Measurements from ENCODE around the gene PTPN1.
"Not testable (repeated sequence)": the region's sequence is repeated elsewhere in the genome, so short reads cannot be mapped to it uniquely, and the experiment has no call there.

PTPN1 gene

DNA sequence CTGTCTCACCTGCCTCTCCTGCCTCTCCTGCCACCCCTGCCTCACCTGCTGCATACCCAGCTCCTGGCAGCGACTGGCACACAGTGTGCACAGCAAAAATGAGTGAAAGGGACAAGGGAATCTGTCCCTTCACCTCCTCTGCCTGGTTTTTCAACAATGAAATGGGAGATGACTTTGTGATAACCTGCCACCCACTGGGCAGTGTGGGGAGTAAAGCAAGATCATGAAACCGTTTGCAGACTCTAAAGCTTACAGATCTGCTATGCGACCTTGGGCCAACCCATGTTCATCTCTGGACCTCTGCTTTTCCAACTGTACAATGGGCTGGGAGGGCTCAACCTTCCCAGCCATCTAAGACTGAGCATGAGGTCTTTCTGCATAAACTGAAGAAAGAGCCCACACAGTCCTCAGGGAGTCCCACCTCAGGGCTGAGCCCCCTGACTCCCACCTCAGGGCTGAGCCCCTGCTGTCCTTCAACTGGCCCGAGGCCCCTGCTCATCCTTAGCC, 100.1 kb downstream of the PTPN1 start:
- peak; percentile 73 for DNase-seq (ENCODE audit: low spot score)

DNA sequence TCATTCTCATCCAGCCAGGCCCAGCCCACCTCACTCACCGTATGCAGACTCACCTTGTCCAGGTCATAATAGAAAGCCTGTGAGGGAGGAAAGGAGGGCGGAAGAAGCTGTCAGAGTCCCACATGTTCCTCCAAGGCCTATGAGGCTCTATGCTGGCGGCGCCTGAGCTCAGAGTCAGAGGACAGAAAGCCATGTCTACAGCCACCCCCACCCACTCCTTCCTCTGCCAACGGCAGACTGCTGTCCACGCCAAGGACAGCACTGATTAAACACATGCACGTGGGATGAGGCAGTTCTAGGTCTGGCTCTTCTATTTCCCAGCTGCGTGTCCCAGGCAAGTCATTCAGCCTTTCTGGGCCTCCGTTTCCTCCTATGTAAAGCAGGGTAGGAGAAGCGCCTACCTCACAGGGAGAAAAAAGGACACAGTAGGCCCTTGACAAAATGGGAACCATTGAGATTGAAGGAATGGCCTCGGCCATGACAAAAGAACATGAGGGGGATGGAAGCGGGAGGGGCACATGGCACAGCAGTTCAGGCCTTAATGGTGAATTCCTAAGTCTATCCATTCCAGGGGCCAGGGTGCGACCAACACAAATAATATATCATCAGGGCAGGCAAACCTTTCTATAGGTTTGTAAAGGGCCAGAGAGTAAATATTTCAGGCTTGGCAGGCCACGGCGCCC, 101.1 kb downstream of the PTPN1 start:
- DNase-seq (ENCODE audit: low spot score) = no peak

DNA sequence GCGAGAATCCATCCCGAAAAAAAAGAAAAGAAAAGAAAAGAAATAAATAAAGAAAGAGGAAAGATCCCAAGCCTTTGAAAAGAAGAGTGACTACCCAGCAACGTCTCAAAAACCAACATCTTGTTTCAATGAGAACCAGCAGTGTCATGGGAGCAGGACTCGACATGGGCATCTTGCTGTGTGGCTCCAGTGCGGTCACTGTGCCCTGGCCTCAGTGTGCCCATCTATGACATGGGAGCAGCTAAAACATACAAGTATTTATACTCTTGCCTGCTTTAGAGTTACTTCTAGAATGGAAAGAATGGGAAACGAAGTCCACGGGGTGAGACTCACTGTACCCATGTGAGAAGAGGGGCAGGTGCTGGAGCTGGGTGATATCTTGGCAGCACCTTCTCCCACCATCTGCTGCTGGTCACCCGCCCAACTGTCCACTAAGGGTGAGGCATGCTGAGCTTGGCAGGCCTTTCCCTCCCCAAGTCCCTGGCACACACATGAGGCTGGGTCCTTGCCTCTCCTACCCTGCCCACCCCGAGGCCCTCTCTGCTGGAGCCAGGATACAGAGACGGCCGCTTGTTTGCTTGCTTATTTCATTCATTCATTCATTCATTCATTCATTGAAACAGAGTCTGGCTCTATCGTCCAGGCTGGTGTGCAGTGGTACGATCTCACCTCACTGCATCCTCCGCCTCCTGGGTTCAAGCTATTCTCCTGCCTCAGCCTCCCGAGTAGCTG, 103.4 kb downstream of the PTPN1 start:
- no peak for DNase-seq (ENCODE audit: low spot score)

DNA sequence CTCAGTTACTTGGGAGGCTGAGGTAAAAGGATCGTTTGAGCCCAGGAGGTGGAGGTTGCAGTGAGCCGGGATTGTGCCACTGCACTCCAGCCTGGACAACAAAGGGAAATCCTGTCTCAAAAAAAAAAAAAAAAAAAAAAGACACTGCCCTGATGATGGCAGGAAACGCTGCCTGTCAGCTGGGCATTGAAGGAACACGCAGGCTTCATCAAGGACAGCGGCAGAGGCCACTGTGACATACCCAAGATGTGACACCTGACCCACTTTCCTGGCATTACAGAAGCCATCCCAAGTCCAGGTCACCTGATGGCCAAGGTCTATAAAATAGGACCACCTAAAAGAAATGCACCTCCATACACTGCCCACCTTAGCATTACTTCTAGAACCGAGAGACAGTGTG, 105.2 kb downstream of the PTPN1 start:
- no peak for DNase-seq (ENCODE audit: low spot score)

DNA sequence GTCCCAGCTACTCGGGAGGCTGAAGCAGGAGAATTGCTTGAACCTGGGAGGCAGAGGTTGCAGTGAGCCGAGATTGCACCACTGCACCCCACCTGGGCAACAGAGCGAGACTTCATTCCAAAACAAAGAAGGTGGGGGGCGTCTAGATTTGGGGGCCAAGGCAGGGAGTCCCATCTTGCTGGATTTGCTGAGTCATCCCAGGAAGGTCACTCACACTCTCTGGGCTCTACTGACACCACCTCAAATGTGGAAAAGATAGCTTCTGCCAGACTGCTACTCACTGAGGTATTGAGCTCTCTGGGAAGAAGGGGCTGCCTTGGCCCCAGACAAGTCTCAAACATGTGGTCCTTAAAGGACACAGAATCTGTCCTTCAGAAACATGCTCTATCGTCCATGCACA, 106.8 kb downstream of the PTPN1 start:
- no peak for DNase-seq (ENCODE audit: low spot score)

DNA sequence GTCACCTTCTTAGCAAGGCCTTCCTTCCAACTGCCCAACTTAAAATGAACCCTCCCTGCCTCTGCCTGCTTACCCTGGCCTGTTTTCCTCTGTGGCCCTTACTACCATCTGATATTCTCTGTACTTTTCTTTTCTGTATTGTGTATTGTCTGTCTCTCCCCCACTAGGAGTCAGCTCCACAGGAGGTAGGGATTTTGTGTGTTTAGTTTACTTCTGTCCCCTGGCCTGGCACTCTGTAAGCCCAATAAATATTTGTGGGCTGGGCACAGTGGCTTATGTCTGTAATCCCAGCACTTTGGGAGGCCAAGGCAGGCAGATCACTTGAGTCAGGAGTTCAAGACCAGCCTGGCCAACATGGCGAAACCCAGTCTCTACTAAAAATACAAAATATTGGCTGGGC, 108.4 kb downstream of the PTPN1 start:
- DNase-seq (ENCODE audit: low spot score) = no peak

- DNase-seq (ENCODE audit: low spot score) = not testable (repeated sequence)
Measured at GRCh38 chr20:50620459-50620858, 110.3 kb downstream of the PTPN1 start.

DNA sequence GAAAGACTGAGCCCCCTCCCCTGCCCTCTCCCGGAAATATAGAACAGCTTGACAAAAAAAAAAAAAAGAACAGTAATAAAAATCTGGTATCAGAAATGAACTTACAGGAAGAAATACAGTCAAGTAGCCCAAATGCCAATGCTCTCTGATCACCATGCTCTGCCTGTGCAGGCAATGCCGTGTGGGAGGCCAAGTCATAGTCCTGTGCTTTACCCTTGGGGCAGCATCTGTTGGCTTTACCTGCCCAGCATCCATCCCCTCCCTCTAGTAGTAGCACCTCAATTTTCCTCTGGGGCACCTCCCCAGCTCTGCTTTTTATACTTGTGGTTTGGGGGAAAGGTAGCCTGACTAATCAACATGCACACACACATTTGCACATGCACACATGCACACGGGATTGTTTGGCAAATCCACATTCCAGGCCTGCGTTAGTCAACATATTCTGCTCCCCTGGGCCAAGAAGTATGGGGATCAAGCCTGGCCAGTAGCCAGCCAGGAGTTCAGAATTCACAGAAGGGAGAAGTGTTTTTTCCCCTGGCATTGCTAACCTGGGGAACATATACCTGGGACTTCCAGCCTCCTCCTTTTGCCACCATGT, 111.0 kb downstream of the PTPN1 start:
- DNase-seq (ENCODE audit: low spot score) = no peak

- no peak for DNase-seq (ENCODE audit: low spot score)
Measured at GRCh38 chr20:50624351-50625016, 114.3 kb downstream of the PTPN1 start.

DNA sequence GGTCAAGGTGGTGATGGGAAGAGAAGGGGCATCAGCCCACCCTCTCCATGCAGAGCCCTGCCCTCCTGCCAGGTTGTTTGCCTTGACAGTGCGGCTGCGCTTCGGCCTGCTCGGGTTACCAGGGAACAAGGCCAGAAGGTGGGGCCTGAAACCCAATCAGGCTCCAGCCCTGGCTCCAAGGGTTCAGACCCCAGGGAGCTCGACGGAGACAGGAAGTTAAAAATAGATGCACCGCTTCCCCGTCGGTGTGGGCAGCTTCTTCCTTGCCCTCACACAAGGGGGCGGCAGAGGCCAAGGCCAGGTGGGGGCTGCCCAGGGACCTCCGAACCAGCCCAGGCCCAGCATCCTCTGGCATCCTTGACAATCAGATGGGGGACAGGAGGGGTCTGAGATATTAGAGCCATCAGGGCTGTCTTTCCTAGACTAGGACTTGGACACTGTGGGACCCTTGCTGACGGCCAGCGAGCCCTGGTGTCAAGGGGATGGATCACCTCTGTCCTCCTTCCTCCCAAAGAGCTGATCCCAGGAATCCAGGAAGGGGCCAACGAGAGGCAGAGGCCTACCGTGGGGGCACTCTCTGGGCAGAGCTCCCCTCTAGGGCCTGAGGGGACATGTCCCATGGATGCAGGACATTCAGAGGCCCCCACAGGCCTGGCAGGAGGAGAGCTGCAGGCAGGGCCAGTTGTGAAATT, 115.9 kb downstream of the PTPN1 start:
- DNase-seq (ENCODE audit: low spot score) = peak; percentile 88

- DNase-seq (ENCODE audit: low spot score) = no peak
Measured at GRCh38 chr20:50627747-50628146, 117.6 kb downstream of the PTPN1 start.

- no peak for DNase-seq (ENCODE audit: low spot score)
Measured at GRCh38 chr20:50628332-50628731, 118.1 kb downstream of the PTPN1 start.

DNA sequence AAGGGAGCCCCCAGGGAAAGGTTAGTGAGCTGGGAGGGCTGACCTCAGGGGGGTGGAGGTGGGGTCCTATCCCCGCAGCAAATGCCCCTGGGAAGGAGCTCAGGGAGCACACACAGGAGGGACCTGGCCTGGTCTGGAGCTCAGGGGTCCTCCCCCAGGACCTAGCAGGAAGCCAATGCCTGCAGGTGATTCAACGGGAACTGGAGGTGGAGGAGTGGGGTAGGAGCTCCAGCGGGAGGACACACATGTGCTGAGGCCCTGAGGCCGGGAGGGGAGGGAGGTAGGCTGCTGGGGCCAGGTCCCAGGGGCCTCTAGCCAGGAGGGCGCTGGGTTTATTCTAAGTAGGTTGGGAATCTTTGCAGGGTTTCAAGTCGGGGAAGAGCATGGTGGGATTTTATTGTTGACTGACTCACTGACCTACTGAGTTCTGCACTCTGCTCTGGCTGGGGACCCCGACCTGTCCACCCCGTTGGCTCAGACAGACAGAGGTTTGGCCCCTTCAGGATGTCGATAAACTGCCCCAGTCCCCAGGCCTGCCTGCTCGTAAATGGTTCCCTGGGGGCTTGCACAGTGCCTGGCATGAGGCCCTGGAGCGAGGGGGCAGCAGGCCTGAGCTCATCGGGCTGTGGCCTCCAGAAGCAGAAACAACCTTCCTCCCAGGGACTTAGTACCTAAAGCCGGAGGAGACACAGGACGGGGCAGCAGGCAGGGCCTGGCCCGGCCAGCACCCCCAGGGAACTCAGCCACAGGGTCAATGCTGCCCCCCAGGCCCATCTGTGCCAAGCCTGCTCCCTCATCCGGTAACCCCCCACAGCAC, 118.9 kb downstream of the PTPN1 start:
- no peak for DNase-seq (ENCODE audit: low spot score)

DNA sequence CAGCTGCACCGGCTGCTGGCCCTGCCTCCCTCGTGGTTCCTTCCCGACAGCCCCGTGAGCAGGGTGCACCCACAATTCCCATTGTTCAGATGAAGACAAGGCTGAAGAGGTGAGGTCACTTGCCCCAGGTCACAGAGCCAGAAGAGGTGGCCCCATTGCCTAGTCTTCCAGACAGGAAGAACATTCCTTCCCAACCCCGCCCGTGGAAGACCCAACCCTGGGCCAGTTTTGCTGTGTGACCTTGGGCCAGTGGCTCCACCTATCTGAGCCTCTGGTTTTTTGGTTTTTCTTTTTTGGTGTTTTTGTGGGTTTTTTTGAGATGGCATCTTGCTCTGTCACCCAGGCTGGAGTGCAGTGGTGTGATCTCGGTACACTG, 119.5 kb downstream of the PTPN1 start:
- DNase-seq (ENCODE audit: low spot score) = no peak

DNA sequence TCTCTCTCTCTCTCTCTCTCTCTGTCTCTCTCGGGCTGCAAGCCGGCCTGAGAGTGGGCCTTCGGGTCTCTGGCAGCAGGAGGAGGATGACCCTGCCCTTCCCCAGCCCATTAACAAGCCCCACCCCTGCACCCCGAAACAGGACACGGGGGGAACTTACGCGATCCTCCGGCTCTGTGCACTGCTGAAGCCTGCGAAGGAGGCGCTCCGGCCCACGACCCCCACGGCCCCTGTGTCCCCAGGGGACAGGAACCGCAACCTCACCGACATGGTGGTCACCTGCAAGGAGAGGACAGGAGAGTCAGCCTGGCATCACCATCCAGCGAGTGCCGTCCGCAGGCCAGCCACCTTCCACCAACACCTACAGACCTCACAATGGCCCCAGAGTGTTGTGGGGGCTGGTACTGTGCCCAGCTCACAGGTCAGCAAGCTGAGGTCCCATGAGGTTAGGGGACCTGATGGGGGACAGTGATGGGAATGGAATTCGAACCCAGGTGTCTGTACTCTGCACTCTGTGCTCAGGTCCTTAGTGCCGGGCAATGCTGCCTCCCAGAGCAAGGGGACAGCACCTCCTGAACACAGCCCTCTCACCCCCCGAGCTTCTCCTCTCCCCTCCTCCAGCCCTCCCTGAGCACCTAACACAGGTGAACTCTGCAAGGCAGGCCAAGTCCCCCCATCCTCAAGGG, 120.5 kb downstream of the PTPN1 start:
- DNase-seq (ENCODE audit: low spot score) = no peak

DNA sequence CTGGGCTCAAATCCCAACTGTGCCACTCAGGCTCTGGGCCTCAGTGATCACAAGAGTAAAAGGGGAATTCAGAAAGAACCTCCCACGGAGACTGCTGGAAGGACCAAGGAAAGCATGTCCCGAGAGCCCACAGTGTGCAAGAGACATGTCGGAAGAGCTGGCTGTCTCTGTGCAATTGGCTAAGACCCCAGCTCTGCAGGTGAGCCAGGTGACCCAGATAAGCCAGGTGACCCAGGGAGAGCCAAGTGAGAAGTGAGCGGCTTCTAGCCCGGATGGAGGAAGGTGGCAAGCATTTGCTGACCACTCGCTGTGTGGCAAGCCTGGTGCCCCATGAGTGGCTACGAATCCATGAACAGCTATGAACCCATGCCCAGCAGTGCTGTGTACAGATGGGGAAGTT, 122.1 kb downstream of the PTPN1 start:
- no peak for DNase-seq (ENCODE audit: low spot score)

- DNase-seq (ENCODE audit: low spot score) = no peak
Measured at GRCh38 chr20:50632701-50633100, 122.5 kb downstream of the PTPN1 start.

GRCh38 chr20:50633361-50633760, 123.2 kb downstream of the PTPN1 start:
- no peak for DNase-seq (ENCODE audit: low spot score)

DNA sequence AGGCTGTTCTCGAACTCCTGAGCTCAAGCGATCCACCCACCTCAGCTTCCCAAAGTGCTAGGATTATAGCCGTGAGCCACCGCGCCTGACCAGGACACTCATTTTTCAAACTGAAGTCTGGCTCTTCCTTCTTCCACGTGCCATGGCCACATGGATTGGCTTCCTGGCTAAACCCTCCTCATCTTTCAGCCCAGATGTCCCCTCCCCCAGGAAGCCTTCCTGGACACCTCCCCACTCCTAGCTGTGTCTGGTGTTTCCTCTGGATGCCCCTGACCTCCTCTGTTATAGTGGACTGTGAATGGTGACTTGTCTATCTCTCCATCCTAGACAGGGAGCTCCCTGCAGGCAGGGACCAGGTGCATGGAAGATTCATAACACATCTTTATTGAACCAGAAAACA, 124.0 kb downstream of the PTPN1 start:
- DNase-seq (ENCODE audit: low spot score) = no peak
